ENCODE data around the gene STPG1. TPM values are rescaled to one million over a fixed set of nuclear protein-coding genes. Genes with fewer than 3 reads are reported as not detected.

Gene STPG1
- total and polyA plus RNA-seq, 9 of the 15 experiments (the other 6 are each of a cell fraction or from before 2014, with no cell fraction given) = 5.0 to 11.9 (median 8.3) TPM

DNA sequence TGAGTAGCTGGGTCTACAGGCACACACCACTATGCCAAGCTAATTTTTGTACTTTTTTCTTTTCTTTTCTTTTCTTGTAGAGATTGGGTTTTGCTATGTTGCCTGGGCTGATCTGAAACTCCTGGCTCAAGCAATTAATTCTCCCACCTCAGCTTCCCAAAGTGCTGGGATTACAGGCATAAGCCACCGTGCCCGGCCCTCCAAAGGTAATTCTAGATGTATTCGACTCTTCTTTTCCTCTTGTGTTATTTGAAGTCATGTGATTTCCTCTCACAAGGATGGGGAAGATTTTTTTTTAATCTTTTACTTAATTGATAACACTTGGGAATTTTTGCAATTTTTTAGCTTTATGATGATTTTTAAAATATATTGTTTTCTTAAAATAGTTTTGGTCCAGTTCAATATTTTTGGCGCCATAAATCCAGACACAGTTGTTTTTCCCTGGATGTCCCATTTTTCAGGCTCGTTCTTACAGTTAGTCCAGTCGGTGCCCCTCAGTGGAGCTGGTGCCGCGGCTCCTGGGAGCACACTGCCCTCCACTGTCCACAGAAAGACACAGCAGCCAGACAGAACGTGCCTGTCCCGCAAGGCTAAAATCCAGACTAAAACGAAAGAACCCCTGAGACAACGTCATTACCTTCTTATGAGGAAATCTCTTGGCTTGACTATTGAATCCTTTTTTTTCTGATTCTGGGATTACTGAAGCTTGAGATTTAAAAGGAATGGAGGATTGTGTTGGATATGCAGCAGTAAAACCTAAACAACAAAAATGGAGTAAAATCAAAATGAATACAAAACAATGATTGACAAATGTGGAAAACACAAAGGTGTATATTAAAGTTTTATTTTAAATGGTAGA is 22.4 kb downstream of the STPG1 start (continued):
- TF ChIP-seq MNT (conservative IDR thresholded peaks at IDR 0.05) = 0 out of 4 replicates have a peak, but pooled peaks of 1 of the 2 experiments have one; percentile 35
- no peak for TF ChIP-seq FOXA3 (CRISPR knock-in tag; conservative IDR thresholded peaks at IDR 0.05 in 1 of 2, IDR thresholded peaks at IDR 0.05 in 1 of 2)
- no peak for TF ChIP-seq KLF10 (CRISPR knock-in tag; IDR thresholded peaks at IDR 0.05)
- TF ChIP-seq ZNF384 (IDR thresholded peaks at IDR 0.05; ENCODE audit: low read depth, low read length) = peak; percentile 22; the same call in 1 of the 2 replicates
- no peak for TF ChIP-seq ZBTB8A (IDR thresholded peaks at IDR 0.05; ENCODE audit: partially characterized antibody)
- TF ChIP-seq, protein P1, sequence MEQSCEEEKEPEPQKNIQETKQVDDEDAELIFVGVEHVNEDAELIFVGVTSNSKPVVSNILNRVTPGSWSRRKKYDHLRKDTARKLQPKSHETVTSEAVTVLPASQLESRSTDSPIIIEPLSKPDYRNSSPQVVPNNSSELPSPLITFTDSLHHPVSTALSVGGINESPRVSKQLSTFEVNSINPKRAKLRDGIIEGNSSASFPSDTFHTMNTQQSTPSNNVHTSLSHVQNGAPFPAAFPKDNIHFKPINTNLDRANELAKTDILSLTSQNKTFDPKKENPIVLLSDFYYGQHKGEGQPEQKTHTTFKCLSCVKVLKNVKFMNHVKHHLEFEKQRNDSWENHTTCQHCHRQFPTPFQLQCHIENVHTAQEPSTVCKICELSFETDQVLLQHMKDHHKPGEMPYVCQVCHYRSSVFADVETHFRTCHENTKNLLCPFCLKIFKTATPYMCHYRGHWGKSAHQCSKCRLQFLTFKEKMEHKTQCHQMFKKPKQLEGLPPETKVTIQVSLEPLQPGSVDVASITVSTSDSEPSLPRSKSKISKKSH (CRISPR knock-in tag; IDR thresholded peaks at IDR 0.05) = no peak
- peak; percentile 96 to 98 for TF ChIP-seq RAD21 (CRISPR knock-in tag; conservative IDR thresholded peaks at IDR 0.05 in 1 of 2, IDR thresholded peaks at IDR 0.05 in 1 of 2)
- TF ChIP-seq PHF20 (IDR thresholded peaks at IDR 0.05; ENCODE audit: partially characterized antibody) = no peak
- TF ChIP-seq SMAD2 (IDR thresholded peaks at IDR 0.05; ENCODE audit: low read depth, low read length) = no peak
- TF ChIP-seq POLR2G (IDR thresholded peaks at IDR 0.05; ENCODE audit: low read depth, low read length) = no peak
- no peak for TF ChIP-seq FOXA1 (IDR thresholded peaks at IDR 0.05; ENCODE audit: borderline replicate concordance)
- TF ChIP-seq RBFOX2 (IDR thresholded peaks at IDR 0.05; ENCODE audit: low read depth, low read length) = no peak
- TF ChIP-seq, protein P2, sequence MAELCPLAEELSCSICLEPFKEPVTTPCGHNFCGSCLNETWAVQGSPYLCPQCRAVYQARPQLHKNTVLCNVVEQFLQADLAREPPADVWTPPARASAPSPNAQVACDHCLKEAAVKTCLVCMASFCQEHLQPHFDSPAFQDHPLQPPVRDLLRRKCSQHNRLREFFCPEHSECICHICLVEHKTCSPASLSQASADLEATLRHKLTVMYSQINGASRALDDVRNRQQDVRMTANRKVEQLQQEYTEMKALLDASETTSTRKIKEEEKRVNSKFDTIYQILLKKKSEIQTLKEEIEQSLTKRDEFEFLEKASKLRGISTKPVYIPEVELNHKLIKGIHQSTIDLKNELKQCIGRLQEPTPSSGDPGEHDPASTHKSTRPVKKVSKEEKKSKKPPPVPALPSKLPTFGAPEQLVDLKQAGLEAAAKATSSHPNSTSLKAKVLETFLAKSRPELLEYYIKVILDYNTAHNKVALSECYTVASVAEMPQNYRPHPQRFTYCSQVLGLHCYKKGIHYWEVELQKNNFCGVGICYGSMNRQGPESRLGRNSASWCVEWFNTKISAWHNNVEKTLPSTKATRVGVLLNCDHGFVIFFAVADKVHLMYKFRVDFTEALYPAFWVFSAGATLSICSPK (IDR thresholded peaks at IDR 0.05; ENCODE audit: borderline replicate concordance) = no peak
- peak; percentile 92 for TF ChIP-seq MBD1 (CRISPR knock-in tag; IDR thresholded peaks at IDR 0.05)
- peak; percentile 97 for TF ChIP-seq DEAF1 (CRISPR knock-in tag; IDR thresholded peaks at IDR 0.05)
- no peak for TF ChIP-seq SIRT6 (IDR thresholded peaks at IDR 0.05; ENCODE audit: low read depth, low read length)
- no peak for TF ChIP-seq GABPB2 (CRISPR knock-in tag; conservative IDR thresholded peaks at IDR 0.05)
- no peak for TF ChIP-seq ETV5 (CRISPR knock-in tag; IDR thresholded peaks at IDR 0.05; ENCODE audit: low read depth)
